CD1c-positive myeloid dendritic cell (primary cell): ENCODE data around the gene DNAH10.

ENCODE experiments used
- DNase-seq: peaks from one replicate; pipeline ENCODE4 v3.0.0-alpha.2; 2016; ENCODE audit errors: extremely low spot score

DNAH10 gene

GRCh38 chr12:123886258-123886657 lies 124.2 kb downstream of the DNAH10 start:
- no peak for DNase-seq

- DNase-seq: no peak
These were observed 125.0 kb downstream of the DNAH10 start for GRCh38 chr12:123886931-123887582.

GRCh38 chr12:123888989-123889388 lies 126.9 kb downstream of the DNAH10 start:
- DNase-seq: no peak

GRCh38 chr12:123889848-123890535 lies 127.9 kb downstream of the DNAH10 start:
- DNase-seq: no peak

- no peak for DNase-seq
These were observed 128.4 kb downstream of the DNAH10 start for GRCh38 chr12:123890536-123890902.

GRCh38 chr12:123891011-123891410 lies 128.9 kb downstream of the DNAH10 start:
- DNase-seq: no peak

- DNase-seq: no peak
These were observed 129.5 kb downstream of the DNAH10 start for GRCh38 chr12:123891516-123892179.

- no peak for DNase-seq
These were observed 130.1 kb downstream of the DNAH10 start for GRCh38 chr12:123892180-123892559.

- no peak for DNase-seq
These were observed 130.8 kb downstream of the DNAH10 start for GRCh38 chr12:123892853-123893252.

- DNase-seq: no peak
These were observed 131.2 kb downstream of the DNAH10 start for GRCh38 chr12:123893276-123893675.

GRCh38 chr12:123894823-123895345 lies 132.8 kb downstream of the DNAH10 start:
- no peak for DNase-seq

GRCh38 chr12:123895451-123895850 lies 133.3 kb downstream of the DNAH10 start:
- DNase-seq: no peak

GRCh38 chr12:123896767-123897166 lies 134.7 kb downstream of the DNAH10 start:
- DNase-seq: no peak

GRCh38 chr12:123897221-123897620 lies 135.1 kb downstream of the DNAH10 start:
- no peak for DNase-seq

GRCh38 chr12:123898673-123899072 lies 136.6 kb downstream of the DNAH10 start:
- DNase-seq: no peak

- DNase-seq: no peak
These were observed 137.3 kb downstream of the DNAH10 start for GRCh38 chr12:123899368-123899767.

GRCh38 chr12:123900871-123901376 lies 138.8 kb downstream of the DNAH10 start:
- peak; percentile 38 for DNase-seq

- no peak for DNase-seq
These were observed 140.7 kb downstream of the DNAH10 start for GRCh38 chr12:123902821-123903220.

- no peak for DNase-seq
These were observed 141.4 kb downstream of the DNAH10 start for GRCh38 chr12:123903301-123904065.

- peak; percentile 77 for DNase-seq
These were observed 143.3 kb downstream of the DNAH10 start for GRCh38 chr12:123905319-123905925.

GRCh38 chr12:123906711-123907420 lies 144.8 kb downstream of the DNAH10 start:
- DNase-seq: no peak
